HG02938 (cell line): ENCODE data around the gene RUFY3.
A peak's percentile ranks its signal among the peaks of the same experiment; 100 is the strongest.
"Not testable (repeated sequence)": the region's sequence is repeated elsewhere in the genome, so short reads cannot be mapped to it uniquely, and the experiment has no call there.

Experiments used
- ATAC-seq: cut with Tn5 transposase; IDR thresholded peaks from one replicate; pipeline ENCODE4 v1.9.1; 2021; ENCODE audit warnings: mild to moderate bottlenecking, moderate library complexity; ENCODE audit not compliant: unreplicated experiment

Gene RUFY3

DNA sequence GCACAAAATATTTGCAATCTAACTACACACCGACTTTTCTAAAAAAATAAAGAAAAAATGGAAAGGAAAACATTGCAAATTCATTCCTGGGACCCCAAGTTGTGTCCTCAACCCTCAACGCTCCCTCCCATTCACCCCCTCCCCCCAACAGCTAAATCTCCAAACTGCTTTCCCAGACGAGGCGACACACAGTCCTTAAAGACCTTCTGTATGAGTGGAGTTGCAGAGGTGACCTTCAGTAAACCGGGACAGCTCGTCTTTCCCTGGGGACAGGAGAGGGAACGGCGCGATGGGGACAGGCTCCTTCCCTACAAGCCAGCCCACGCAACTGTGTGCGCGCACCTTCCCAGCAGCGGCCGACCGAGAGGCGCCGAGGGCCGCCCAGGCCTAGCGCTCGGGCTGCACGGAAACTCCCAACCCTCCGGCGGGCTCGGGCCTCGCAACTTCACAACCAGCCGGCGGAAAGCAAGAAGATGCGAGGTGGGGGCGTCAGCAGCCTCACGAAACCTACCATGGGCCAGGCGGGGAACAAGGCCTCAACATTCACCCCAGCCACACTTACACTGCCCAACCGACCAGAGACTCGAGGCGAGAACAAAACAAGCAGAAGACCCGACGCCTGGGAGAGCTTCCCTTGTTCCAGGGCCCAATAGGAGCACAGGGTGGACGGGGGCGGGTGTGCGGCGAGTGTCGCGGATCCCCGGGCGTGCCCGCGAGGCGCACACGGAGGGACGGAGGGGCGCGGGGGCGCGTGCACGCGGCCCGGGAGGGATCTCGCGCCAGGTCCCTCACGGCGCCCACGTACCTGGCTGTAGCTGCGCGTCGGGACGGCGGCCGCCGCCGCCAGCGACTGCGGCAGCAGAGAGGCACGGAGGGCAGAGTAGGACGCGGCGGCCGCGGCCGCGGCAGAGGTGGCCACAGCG, 117.2 kb downstream of the RUFY3 start:
- ATAC-seq = peak; percentile 54

- peak; percentile 49 for ATAC-seq
These were observed 117.9 kb downstream of the RUFY3 start, which contains the start of gene GRSF1 for GRCh38 chr4:70839589-70840093. Gene GRSF1, minus strand, starts transcription at chr4:70839890. Its CDS starts 63 bp downstream, at chr4:70839827.

DNA sequence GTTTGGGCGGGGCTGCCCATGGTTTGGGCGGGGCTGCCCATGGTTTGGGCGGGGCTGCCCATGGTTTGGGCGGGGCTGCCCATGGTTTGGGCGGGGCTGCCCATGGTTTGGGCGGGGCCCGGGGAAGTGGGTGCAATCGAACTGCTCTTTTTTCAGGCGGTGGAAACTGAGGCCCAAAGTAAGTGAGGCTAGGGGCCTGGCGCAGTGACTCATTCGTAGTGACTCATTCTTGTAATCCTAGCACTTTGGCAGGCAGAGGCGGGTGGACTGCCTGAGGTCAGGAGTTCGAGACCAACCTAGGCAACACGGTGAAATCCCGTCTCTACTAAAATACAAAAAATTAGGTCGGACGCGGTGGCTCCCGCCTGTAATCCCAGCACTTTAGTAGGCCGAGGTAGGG, 118.4 kb downstream of the RUFY3 start:
- not testable (repeated sequence) for ATAC-seq

DNA sequence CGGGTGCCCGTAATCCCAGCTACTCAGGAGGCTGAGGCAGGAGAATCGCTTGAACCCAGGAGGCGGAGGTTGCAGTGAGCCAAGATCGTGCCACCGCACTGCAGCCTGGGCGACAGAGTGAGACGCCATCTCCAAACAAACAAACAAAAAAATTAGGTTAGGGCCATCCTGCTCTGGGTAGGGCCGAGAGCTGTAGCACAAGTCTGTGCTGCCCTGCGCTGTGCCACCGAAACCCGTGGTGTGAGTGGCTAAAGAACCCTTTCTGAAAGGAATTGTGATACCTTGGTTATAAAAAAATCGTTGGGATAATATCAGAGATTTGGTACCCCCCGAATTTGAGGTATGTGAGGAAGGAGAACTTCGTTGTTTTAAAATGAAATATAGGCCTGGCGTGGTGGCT, 118.9 kb downstream of the RUFY3 start:
- ATAC-seq = not testable (repeated sequence)

- no peak for ATAC-seq
These were observed 119.4 kb downstream of the RUFY3 start for GRCh38 chr4:70841211-70841610.

DNA sequence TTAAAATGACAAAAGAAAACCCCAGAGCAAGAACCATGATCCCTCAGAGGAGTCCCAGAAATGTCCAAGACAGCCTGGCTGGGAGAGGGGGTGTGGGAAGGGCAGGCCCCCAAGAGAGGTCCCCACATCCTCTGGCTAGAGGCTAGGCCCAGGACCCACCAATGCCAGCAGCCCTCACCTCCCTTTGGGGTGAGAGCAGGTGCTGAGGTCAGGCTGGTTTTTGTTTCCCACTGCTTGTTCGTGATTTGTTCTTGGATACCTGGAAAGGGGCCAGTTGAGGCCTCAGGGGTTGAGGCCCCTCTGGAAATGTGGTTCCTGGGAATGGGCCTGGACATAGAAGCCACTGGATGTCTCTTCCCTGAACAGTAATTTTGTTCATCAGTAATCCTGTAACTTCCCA, 120.2 kb downstream of the RUFY3 start:
- ATAC-seq = no peak

DNA sequence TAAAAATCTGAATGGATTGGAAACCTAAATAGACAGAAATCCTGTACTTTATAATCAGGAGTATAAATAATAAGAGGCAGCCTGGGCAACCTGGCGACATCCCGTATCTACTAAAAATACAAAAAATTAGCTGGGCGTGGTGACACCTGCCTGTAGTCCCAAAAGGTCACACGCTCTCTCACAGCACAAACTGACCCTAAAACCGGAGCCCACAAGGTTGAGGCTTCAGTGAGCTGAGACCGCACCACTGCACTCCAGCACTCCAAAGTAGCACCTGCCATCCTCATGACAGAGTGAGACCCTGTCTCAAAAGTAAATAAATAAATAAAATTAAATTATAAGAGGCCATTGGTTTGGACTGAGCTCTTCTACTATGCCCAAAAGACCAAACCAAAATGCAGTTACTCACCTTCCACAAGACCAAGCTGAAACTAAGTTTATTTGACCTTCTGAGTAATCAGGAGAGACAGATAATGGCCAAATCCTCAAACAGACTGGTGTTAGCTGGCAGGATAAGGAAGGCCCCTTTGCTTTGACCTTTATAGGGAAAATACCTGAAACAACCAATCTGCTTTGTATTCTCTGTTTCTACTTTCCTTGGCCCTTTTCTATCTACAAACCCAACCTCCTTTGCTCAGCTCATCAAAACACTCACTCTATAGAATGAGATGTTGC, 121.1 kb downstream of the RUFY3 start:
- ATAC-seq = no peak

DNA sequence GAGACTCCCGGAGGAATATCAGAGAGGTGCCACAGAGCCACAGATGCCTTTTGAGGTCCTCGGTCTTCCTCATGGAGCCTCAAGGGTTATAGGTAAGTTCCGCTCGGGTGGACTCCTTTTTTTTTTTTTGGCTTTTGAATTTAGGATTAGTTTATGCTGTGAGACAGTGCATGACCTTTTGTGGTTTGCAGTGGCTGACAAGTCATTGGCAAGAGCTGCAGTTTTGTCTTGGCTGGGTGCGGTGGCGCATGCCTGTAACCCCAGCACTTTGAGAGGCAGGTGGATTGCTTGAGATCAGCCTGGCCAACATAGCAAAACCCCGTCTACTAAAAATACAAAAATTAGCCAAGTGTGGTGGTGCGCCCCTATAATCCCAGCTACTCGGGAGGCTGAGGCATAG, 122.4 kb downstream of the RUFY3 start:
- no peak for ATAC-seq

DNA sequence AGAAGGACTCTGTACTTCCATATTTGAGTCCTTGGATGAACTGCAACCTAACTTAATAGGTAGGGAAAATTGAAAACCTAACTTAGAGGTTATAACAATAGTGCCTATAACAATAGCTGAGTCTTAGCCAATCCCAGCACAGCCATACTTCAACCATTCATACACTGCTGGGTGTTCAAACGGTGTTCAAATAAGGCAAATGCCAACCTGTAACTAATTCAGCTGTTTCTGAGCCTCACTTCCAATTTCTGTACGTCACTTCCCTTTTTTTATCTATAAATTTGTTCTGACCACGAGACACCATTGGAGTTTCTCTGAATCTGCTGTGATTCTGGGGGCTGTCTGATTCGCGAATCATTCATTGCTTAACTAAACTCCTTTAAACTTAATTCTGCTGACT, 127.5 kb downstream of the RUFY3 start:
- ATAC-seq = no peak

DNA sequence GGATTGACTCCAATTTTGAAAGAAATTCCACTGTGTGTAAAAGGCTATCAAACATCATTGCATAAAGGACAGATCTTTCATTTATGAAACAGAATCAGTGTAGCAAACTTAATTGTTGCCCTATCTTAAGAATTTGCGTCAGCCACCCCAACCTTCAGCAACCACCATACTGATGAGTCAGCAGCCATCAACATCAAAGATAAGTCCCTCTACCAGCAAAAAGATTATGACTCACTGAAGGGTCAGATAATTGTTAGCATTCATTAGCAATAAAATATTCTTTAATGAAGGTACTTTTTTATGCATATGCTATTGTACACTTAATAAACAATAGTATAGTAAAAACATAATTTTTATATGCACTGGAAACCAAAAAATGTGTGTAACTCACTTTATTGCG, 133.7 kb downstream of the RUFY3 start:
- no peak for ATAC-seq
